A172 (cell line): ENCODE results near the gene WIPF2. TPM values are rescaled to one million over a fixed set of nuclear protein-coding genes. Genes with fewer than 3 reads are reported as not detected.

Experiments
- DNase-seq: peaks from one replicate; pipeline ENCODE4 v3.0.0-alpha.2; 2015; ENCODE audit warnings: low spot score
- total RNA-seq: library from RNA; depleted of rRNA; stranded (reverse); fragments of >200 nt; shearing (Covaris generic); gene quantifications from 2 replicates; pipeline ENCODE4 v1.2.3, GENCODE V29; 2014

The WIPF2 gene
- total RNA-seq, 1 experiment from 2014 or later, result 7.1 TPM

- no peak for DNase-seq
Observed at GRCh38 chr17:40247926-40248495, 28.9 kb downstream of the WIPF2 start.

DNA sequence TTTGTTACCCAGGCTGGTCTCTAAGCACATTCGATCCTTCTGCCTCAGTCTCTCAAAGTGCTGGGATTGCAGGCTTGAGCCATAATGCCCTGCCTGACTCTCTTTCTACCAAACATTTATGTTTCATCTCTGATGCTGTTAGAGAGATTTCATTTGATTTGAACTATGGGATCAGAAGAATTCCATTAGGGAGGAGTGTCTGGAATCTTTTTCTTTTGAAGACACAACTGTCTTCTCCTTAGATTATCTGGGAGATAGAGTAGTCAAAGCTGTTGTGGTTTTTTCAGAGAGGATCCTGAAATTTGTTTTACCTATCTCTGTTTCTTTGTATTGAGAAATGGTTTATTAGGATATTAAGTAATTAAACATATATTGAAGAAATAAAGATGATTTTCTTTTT lies 29.4 kb downstream of the WIPF2 start:
- no peak for DNase-seq

DNA sequence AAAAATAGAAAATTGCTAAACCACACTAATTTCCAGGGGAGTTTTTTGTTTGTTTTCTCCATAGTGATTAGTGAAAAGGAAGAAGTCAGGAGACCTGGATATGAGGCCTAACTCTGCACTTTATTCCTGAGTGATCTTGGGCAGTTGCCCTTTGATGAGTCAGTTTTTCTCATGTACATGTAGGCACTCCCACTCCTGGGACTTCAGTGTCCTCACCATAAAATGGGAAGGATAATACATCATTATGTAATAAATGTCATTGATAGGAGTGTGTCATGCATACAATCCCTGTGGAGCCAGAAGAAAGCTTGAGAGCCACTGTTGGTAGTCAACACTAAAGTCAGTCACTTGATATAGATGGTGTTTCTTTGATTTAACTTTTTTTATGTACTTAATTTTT lies 32.5 kb downstream of the WIPF2 start:
- peak; percentile 94 for DNase-seq

DNA sequence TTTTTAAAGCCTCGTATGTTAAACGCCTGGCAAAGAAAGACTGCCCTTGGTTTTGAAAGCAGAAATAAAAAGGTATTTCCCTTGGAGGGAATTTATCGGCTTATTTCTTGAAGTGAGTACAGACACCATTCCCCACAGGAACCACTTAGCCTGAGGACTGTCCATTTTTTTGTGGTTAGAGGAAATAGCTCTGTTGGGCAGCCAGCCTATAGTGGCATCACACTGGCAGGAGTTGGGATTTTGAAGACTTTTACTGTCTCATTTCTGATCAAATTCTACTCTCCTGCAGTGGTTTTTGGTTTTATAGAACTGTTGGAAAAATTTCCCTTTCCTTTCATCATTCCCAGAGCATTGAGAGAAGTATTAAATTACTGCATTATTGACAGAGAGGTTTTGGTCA lies 34.5 kb downstream of the WIPF2 start:
- peak; percentile 46 for DNase-seq

DNA sequence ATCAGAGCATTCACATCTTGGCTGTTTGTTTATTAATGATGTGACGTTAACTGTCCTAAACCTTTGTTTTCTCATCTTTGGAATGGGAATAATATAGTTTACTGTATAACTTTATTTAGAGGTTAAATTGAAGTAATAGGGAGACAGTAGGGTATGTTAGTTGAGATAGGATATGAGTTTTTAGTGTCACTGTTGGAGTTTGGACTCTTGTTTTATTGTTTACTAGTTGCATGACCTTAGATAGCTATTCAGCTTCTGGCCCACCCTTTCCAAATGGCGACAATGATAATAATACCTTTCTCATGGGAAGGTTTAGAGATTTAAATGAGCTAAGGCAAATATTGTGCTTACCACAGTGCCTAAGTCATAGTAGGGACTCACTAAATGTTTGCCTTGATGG lies 40.4 kb downstream of the WIPF2 start:
- DNase-seq, result no peak

DNA sequence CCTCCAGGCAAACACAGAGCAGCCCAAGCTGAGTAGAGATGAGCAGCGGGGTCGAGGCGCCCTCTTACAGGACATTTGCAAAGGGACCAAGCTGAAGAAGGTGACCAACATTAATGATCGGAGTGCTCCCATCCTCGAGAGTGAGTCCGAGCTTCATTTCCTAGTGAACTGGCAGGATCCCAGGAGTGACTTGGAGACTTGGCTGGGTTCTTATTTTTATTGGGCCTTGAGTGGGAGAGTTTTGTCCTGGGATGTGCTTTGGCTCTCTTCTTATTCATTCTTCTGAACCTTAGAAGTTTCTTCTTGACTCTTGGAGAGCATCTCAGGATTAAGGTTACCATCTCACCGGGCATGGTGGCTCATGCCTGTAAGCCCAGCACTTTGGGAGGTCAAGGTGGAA lies 41.4 kb downstream of the WIPF2 start:
- no peak for DNase-seq

DNA sequence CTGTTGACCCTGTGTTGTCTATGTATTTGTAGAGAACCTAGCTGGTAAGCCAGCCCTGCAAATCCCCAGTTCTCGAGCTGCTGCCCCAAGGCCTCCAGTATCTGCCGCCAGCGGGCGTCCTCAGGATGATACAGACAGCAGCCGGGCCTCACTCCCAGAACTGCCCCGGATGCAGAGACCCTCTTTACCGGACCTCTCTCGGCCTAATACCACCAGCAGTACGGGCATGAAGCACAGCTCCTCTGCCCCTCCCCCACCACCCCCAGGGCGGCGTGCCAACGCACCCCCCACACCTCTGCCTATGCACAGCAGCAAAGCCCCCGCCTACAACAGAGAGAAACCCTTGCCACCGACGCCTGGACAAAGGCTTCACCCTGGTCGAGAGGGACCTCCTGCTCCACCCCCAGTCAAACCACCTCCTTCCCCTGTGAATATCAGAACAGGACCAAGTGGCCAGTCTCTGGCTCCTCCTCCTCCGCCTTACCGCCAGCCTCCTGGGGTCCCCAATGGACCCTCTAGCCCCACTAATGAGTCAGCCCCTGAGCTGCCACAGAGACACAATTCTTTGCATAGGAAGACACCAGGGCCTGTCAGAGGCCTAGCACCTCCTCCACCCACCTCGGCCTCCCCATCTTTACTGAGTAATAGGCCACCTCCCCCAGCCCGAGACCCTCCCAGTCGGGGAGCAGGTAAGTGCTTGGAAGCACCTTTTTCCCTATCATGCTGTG lies 45.5 kb downstream of the WIPF2 start:
- no peak for DNase-seq

GRCh38 chr17:40265337-40265736 lies 46.2 kb downstream of the WIPF2 start:
- no peak for DNase-seq

GRCh38 chr17:40266882-40267281 lies 47.8 kb downstream of the WIPF2 start:
- no peak for DNase-seq

DNA sequence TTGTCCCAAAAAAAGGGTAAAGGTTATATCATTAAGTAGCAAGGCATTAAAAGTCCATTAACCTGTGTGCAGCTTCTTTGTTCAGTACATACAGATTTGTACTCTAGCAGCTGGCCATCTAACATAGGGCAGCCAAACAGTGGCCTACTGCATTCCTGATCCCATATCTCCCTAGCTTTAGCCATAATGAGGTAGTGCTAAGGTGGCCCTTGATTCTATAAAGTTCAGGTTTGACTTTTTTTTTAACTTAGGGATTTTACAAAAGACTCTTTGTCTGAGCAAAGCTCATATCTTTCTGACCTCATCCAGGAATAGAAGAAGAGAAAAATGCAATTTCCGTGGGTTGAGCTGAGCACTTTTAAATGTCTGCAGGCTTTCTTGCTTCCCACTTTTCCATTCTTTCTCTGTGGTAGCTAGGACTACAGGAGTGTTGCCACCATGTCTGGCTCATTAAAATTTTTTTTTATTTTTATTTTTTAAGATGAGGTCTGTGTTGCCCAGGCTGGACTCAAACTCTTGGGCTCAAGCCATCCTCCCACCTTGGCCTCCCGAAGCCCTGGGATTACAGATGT lies 49.1 kb downstream of the WIPF2 start:
- no peak for DNase-seq

- DNase-seq, result no peak
Observed at GRCh38 chr17:40278414-40278813, 59.3 kb downstream of the WIPF2 start.

GRCh38 chr17:40279402-40279801 lies 60.3 kb downstream of the WIPF2 start:
- DNase-seq, result no peak

DNA sequence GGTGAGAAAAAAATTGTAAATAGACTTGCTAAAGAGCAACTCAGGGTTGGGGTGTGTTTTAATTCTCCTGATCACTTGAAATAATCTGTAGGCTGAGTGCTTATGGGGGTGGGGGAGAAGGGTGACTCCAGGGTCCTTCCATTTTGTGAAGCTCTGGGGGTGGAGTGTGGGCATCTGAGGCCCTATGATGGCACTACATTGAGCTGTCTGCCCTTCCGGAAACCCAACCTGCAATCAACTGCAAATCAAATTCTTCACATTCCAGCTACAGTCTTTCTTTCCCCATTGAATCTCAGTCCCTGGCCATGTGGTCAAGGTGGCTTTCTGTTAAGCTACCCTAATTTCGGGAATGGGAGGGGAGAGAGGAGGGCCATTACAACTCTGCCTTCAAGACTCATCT lies 62.6 kb downstream of the WIPF2 start:
- peak; percentile 78 for DNase-seq

DNA sequence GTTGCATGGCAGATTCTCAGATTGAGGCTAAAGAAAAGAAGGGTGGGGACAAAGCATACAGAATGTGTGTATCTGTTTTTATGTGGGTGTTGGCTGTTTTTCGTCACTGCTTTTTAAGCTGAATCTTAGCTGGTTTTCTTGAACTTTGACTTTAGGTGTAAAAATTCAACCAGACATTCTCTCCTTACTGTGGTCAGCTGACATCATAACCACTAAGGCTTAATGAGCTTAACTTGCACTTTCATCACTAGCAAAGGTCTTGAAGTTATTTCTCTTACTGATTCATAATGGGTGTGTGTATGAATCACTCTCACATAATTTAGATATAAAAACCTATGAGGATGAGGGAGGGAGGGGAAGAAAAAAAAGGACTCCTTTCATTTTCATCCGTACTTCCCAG lies 64.6 kb downstream of the WIPF2 start:
- peak; percentile 98 for DNase-seq

DNA sequence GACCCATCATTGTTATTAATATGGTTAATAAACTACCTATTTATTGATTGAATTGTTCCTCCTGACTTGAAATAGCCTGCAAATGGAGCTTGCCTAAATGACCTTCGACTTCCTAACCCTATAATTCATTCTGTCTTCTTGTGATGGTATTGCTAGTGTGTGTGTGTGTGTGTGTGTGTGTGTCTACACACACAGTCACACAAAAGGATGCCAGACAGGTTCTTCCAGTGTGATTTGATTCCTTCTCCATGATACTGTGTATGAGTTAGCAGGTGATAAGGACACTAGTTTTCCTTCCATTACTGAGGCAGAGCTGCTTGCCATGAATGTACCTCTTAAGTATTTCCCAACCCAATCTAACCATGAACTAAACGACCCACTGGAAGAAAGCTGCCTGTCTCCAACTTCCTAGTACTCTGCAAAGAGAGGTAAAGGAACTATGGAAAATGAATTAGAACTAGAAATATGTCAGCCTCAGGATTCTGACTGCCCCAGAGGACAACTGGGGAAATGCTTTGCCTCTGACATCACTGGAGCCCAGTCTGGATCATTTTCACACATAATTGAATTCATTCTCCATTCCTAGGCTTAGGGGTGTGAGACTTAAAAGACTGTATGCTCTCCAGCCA lies 65.1 kb downstream of the WIPF2 start:
- peak; percentile 79 for DNase-seq

- DNase-seq, result no peak
Observed at GRCh38 chr17:40286473-40286872, 67.4 kb downstream of the WIPF2 start.

GRCh38 chr17:40287159-40287493 lies 68.0 kb downstream of the WIPF2 start:
- DNase-seq, result no peak

DNA sequence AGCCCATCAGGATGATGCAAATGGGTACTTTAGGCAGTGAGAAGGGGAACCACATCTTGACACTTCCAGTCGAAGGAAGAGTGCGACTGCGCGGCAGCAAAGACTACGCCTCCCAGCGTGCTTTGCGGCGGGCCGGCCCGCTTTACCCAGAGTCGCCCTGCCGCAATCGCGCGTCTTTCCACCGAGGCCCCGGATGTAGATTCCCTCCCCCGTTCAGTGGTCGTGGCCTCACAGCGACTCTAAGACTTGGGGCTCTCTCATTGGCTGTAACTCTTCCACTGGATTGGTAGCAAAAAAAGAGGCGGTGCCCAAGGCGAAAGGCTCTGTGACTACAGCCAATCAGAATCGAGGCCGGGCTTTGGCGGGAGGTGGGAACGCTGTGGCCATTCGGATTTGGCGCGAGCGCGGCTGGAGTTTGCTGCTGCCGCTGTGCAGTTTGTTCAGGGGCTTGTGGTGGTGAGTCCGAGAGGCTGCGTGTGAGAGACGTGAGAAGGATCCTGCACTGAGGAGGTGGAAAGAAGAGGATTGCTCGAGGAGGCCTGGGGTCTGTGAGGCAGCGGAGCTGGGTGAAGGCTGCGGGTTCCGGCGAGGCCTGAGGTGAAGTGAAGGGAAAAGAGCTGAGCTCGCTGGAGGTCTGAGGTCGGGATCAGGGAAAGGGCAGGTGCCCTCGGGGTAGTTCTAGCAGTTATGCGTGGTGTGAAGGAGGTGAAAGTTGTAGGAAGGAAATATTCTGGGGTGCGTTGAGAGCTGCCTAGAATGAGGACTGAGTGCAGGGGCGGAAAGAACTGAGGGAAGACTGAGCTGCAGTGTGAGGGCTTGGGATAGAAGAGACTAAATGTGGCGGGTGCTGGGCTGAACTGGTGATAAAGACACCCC lies 68.6 kb downstream of the WIPF2 start, which contains the start of gene CDC6:
CDC6 (plus strand) TSS at position 386 of the 876 bp plus-strand sequence. CDS start 1,542 bp downstream, outside the sequence.
- DNase-seq, result peak; percentile 99

GRCh38 chr17:40290629-40291280 lies 71.7 kb downstream of the WIPF2 start:
- DNase-seq, result peak; percentile 84

- DNase-seq, result no peak
Observed at GRCh38 chr17:40291281-40291664, 72.2 kb downstream of the WIPF2 start.

DNA sequence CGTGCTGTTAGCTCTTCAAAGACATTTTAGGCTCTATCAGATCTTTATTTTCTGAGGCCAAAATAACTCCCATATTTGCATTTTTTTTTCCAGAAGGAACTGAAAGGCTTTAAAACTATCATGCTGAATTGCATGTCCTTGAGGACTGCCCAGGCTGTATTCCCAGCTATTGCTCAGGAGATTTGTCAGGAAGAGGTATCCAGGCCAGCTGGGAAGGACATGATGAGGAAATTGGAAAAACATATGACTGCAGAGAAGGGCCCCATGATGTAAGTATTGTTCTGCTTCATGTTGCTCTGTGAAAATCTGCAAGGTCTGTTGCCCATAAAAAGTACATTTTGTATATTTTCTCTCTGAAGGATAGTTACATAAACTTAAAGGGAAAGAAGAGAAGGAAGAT lies 74.3 kb downstream of the WIPF2 start:
- DNase-seq, result no peak
